Parathyroid adenoma (tissue), 2 donors: ENCODE data around the gene ARHGAP23.
"Not testable (repeated sequence)": the region's sequence is repeated elsewhere in the genome, so short reads cannot be mapped to it uniquely, and the experiment has no call there.

ENCODE experiments used
- H2AFZ ChIP-seq: fragments of 300-600 bp; sonication (generic); one replicate; pipeline ENCODE4 v1.7.0; 2017; ENCODE audit warnings: antibody characterized with exemption, mild to moderate bottlenecking
- H3K27ac ChIP-seq: fragments of 300-600 bp; sonication (generic); one replicate; pipeline ENCODE4 v1.7.0; 2017
- H3K27me3 ChIP-seq: fragments of 300-600 bp; sonication (generic); one replicate; pipeline ENCODE4 v1.7.0; 2017; ENCODE audit warnings: low read length; ENCODE audit not compliant: control insufficient read depth, insufficient read depth
- H3K36me3 ChIP-seq: fragments of 300-600 bp; sonication (generic); one replicate; pipeline ENCODE4 v1.7.0; 2017; ENCODE audit warnings: low read length; ENCODE audit not compliant: control insufficient read depth, insufficient read depth
- H3K4me1 ChIP-seq: fragments of 300-600 bp; sonication (generic); one replicate; pipeline ENCODE4 v1.7.0; 2017; ENCODE audit warnings: control low read depth
- H3K4me2 ChIP-seq: fragments of 300-600 bp; sonication (generic); one replicate; pipeline ENCODE4 v1.7.0; 2017; ENCODE audit warnings: low read length
- H3K4me3 ChIP-seq: fragments of 300-600 bp; sonication (generic); one replicate; pipeline ENCODE4 v1.7.0; 2017; ENCODE audit warnings: low read depth, low read length
- H3K79me2 ChIP-seq: fragments of 300-600 bp; sonication (generic); one replicate; pipeline ENCODE4 v1.7.0; 2017; ENCODE audit warnings: control low read depth
- H3K9ac ChIP-seq: fragments of 300-600 bp; sonication (generic); one replicate; pipeline ENCODE4 v1.7.0; 2017; ENCODE audit warnings: mild to moderate bottlenecking
- H3K9me3 ChIP-seq: fragments of 300-600 bp; sonication (generic); one replicate; pipeline ENCODE4 v1.7.0; 2017; ENCODE audit warnings: low read length; ENCODE audit not compliant: control insufficient read depth
- CTCF ChIP-seq: fragments of 300-600 bp; sonication (generic); IDR thresholded peaks from one replicate; pipeline ENCODE4 v1.7.0; 2017; ENCODE audit warnings: antibody characterized with exemption, mild to moderate bottlenecking
- donor health status: primary hyperparathyroidism.

ARHGAP23 gene

DNA sequence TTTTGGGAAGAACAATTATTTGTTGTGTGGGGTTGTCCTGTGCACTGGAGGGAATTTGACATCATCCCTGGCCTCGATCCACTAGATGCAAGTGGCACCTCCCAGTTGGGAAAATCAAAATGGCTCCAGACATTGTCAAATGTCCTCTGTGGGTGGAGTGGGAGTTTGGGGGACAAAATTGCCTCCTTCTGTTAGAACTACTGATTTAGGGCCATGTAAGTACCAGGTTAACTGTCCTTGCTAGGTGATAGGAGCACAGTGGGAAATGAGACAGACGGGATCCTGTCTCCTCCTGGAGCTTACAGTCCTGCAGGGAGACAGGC, 56.8 kb downstream of the ARHGAP23 start:
- Histone ChIP-seq H3K4me3 (no peak overlapping the region), H3K4me1 (no peaks in the 10 kb centered on the region), H3K36me3 (no peaks in the 10 kb centered on the region), H2AFZ (no peak overlapping the region), H3K79me2 (no peaks in the 10 kb centered on the region), H3K27ac (no peak overlapping the region), H3K9ac (no peak overlapping the region), H3K4me2 (no peak overlapping the region), H3K27me3 (no peaks in the 10 kb centered on the region), H3K9me3 (no peaks in the 10 kb centered on the region)
- no peak for TF ChIP-seq CTCF

DNA sequence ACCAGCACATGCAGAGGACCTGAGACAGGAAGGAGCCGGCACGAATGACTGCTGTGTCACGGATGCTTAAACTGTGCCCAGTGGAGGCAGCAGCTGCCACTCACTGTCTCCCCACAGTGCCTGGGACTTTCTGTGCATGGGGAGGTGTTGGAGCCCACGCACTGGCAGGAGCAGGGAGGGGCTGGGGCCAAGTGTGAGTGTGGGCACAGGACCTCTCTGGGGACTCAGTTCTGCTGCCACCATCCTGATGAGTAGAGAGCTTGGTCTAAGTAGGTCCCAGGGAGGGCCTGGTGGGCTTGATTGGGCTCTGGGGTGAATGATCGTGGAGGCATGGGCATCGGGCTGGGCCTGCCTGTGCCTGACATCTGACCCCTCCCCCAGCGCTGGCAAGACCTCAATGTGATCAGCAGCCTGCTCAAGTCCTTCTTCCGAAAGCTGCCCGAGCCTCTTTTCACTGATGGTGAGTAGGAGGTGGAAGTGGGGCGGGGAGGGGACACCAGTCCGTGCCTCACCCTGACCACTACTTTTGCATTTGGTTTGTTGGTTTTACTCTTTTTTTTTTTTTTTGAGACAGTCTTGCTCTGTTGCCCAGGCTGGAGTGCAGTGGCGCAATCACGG, 57.5 kb downstream of the ARHGAP23 start:
- H3K79me2 ChIP-seq, H3K36me3 ChIP-seq, H3K9ac ChIP-seq, H2AFZ ChIP-seq, H3K27me3 ChIP-seq, H3K4me3 ChIP-seq, H3K9me3 ChIP-seq, H3K4me2 ChIP-seq, H3K4me1 ChIP-seq, H3K27ac ChIP-seq: not testable (repeated sequence)

DNA sequence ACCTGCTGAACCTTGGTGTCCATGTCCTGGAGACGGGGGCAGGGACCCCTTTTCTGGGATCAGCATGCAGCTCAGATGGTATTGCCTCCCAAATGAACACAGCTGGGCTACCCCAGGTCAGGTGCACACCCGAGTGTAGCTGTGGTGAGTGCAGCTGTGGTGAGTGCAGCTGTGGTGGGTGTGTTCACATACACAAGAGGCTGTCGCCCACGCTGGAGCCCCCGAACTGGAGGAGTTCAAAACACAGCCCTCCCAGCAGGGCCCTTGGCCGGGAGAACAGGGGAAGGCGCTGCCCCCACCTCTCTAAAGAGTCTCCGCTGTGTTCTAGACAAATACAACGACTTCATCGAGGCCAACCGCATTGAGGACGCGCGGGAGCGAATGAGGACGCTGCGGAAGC, 61.5 kb downstream of the ARHGAP23 start:
- H2AFZ ChIP-seq, H3K4me3 ChIP-seq, H3K27me3 ChIP-seq, H3K9me3 ChIP-seq, H3K9ac ChIP-seq, H3K4me1 ChIP-seq, H3K79me2 ChIP-seq, H3K36me3 ChIP-seq, H3K4me2 ChIP-seq, H3K27ac ChIP-seq: not testable (repeated sequence)

DNA sequence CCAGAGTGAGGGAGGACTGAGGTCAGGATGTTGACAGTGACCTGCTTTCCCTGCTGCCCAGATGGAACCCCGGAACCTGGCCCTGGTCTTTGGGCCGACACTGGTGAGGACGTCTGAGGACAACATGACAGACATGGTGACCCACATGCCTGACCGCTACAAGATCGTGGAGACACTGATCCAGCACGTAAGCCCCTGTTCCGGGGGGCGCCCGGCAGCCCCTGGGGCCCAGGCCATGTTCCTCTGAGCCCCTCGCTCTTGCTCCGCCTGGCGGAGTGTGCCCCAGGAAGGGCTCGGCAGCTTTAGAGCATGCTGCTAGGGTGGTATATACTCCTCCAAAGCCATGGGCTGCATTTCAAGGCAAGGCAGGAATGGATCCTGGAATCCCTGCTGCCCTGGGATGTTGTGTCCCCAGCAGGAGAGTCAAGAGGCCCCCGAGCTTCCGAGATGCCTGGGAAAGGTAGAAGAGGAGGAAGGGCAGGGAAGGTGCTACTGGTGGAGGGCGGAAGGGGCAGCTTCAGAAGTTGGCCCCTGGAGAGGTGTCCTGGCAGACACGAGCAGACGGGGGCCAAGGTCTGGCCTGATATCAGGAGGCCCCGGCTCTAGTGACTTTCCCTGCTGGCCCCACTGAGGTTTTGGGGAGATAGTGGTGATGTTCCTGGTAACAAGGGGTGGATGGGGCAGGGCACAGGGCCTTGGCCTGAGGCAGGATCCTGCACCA, 63.2 kb downstream of the ARHGAP23 start:
- not testable (repeated sequence) for H3K27ac ChIP-seq, H3K9me3 ChIP-seq, H3K36me3 ChIP-seq, H3K4me3 ChIP-seq, H3K27me3 ChIP-seq, H3K4me2 ChIP-seq, H3K4me1 ChIP-seq, H3K9ac ChIP-seq, H3K79me2 ChIP-seq, H2AFZ ChIP-seq

DNA sequence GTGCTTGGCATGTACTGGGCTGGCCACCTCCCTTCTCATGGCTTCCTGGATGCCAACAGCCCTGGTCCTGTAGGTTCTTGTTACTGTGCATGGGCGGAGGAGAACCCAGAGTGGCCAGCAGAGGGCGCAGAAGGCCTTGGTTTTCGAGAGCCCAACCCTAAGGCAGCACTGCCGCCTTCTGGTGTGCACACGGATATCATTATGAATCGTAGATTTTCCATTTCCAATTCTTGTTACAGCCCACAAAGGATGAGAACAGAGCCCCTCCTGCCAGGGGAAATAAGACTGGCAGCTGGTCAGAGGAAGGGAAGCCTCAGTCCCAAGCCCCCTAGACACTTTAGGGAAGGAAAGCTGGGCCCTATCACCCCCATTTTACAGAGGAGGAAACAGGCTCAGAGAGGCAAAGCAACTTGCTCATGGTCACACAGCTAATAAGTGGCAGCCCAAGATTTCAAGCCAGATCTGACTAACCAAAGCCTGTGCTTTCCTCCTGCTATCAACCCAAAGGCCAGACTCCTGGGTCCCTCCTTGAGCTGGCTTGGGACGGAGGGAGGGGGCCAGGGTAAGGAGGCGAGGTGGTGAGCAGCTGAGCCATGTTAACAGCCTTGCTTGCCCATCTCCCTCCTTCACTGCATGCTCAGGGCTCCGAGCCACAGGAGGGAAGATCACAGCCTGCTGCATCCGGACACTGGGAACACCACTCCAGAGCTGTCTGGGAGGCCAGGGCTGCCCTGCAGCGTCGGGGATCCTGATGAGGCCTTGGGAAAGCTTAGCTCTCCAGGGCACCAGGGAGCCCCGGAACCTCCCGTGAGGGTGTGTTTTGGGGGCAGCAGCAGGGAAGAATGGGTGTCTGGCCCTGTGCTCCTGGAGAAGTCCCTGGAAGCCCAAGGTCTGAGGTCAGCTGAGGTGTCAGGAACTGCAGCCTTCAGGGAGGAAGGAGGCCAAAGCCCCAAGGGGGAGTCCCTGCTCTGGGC, 64.1 kb downstream of the ARHGAP23 start:
- H3K79me2 ChIP-seq, H3K4me2 ChIP-seq, H3K36me3 ChIP-seq, H3K27me3 ChIP-seq, H3K27ac ChIP-seq, H3K4me1 ChIP-seq, H3K4me3 ChIP-seq, H3K9me3 ChIP-seq, H3K9ac ChIP-seq, H2AFZ ChIP-seq: not testable (repeated sequence)
- peak; percentile 74 for TF ChIP-seq CTCF

DNA sequence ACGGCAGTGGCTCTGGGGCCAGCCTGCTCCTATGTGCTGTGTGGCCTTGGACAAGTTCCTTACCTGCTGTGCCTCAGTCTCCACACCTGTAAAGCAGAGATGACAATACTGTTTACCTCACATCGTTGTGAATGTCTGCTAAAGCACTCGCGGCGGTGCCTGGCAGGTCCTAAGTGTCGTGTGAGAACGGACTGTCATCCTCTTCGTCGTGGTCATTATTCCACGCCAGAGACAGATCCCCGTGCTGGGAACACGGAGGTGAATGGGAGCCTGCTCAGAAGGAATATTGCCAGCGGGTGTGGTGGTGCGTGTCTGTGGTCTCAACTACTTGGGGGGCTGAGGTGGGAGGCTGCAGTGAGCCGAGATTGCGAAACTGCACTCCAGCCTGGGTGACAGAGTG, 65.9 kb downstream of the ARHGAP23 start:
- not testable (repeated sequence) for H3K36me3 ChIP-seq, H3K27ac ChIP-seq, H2AFZ ChIP-seq, H3K79me2 ChIP-seq, H3K27me3 ChIP-seq, H3K4me3 ChIP-seq, H3K4me2 ChIP-seq, H3K9ac ChIP-seq, H3K4me1 ChIP-seq, H3K9me3 ChIP-seq

DNA sequence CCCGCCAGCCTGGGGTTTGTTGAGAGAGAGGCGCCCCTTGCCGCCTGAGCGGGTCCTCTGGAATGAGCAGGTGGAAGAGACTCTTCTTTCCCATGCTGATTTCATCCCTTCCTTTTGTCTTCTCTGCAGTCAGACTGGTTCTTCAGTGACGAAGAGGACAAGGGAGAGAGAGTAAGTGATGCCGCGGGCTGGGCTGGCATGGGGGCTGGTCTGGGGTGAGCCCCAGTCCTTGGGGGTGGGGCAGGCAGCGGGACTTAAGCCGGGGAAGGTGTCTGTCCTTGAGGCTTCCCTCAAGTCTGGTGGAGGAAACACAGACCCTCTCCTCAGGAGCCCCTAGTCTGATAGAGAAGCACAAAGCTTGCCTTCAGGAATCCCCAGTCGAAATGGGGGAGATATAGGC, 69.4 kb downstream of the ARHGAP23 start:
- not testable (repeated sequence) for H3K9ac ChIP-seq

More for the DNA sequence above, 69.4 kb downstream of the ARHGAP23 start:
- H2AFZ ChIP-seq, H3K4me1 ChIP-seq, H3K27me3 ChIP-seq, H3K79me2 ChIP-seq, H3K27ac ChIP-seq, H3K4me3 ChIP-seq, H3K9me3 ChIP-seq, H3K4me2 ChIP-seq, H3K36me3 ChIP-seq: not testable (repeated sequence)
